Adrenal gland (tissue), 12 donors: ENCODE measurements around the gene GALNT10. TPM values are rescaled to one million over a fixed set of nuclear protein-coding genes. Genes with fewer than 3 reads are reported as not detected.

Source experiments
- DNase-seq, 7 donors: peaks; one replicate each; pipeline ENCODE4 v3.0.0-alpha.2; 2019 to 2020
- H3K27ac ChIP-seq, 5 donors: fragments of 200-600 bp; sonication (generic) in 4 of 5; 1 replicate in 3 of 5; 2 replicates in 2 of 5; pipeline versions ENCODE4 v1.5.1 to v1.8.0; 2016 to 2020; ENCODE audit warnings: mild to moderate bottlenecking in 1 of 5
- H3K27me3 ChIP-seq: fragments of 200-600 bp; 2 replicates; pipeline ENCODE4 v1.8.0; 2021
- H3K36me3 ChIP-seq, 2 donors: fragments of 200-600 bp; replicated peaks in 1 of 2; 1 replicate in 1 of 2; 2 replicates in 1 of 2; pipeline versions ENCODE4 v1.5.1 to v1.8.0; 2018 to 2022
- H3K4me1 ChIP-seq, 2 donors: fragments of 200-600 bp; replicated peaks in 1 of 2; 1 replicate in 1 of 2; 2 replicates in 1 of 2; pipeline versions ENCODE4 v1.5.1 to v1.8.0; 2018 to 2021
- H3K4me3 ChIP-seq, 4 donors: fragments of 200-600 bp; sonication (generic) in 3 of 4; one replicate each; pipeline ENCODE4 v1.5.1; 2016 to 2018
- H3K9me3 ChIP-seq, 3 donors: fragments of 200-600 bp; sonication (generic) in 1 of 3; replicated peaks in 1 of 3; 1 replicate in 2 of 3; 2 replicates in 1 of 3; pipeline versions ENCODE4 v1.5.1 to v1.8.0; 2016 to 2021
- POLR2A ChIP-seq, 2 donors: fragments of 450-650 bp; IDR thresholded peaks; one replicate each; pipeline ENCODE4 v1.6.1; 2017; ENCODE audit warnings: antibody characterized with exemption in 2 of 2, mild to moderate bottlenecking in 2 of 2, moderate library complexity in 1 of 2
- WGBS, 4 donors: extraction: QIAGEN DNeasy Blood & Tissue Kit in 2 of 4; methylation state at CpG; one replicate each; pipeline versions ENCODE4 v1.1.5 to v1.1.7; 2013 to 2017; 5-methylcytosine and 5-hydroxymethylcytosine counted together
- intact Hi-C, 2 donors: fragments of 100-400 bp; cut with DNase I; formaldehyde crosslinking; loops; one replicate each; pipeline versions ENCODE4 v1.14.1 to v1.15.0; 2022 to 2023
- polyA plus RNA-seq, 3 donors: library from polyadenylated mRNA; stranded (reverse); fragments of 200-250 nt in 2 of 3; fragments of 350-450 nt in 1 of 3; fragmentation: Illumina TruSeq in 1 of 3; extraction: RNeasy Lipid Tissue Mini Kit (QIAGEN cat#74804) in 1 of 3; gene quantifications; one replicate each; pipeline ENCODE4 v1.2.3, GENCODE V29; 2013 to 2014
- total RNA-seq, 9 donors: library from RNA; depleted of rRNA in 4 of 9; stranded (reverse); fragments of >200 nt in 4 of 9; fragments of 120-200 nt in 1 of 9; fragmentation: NEBNext Ultra II Directional in 1 of 9; extraction: Animal tissue kit (Norgen Biotek cat#: 25700) in 1 of 9; gene quantifications; one replicate each; pipeline versions ENCODE4 v1.1.0 to v1.2.4, GENCODE V29; 2013 to 2023
- TF ChIP-seq, protein P1 (sequence below), 6 experiments: fragments of 450-650 bp in 4 of 6; fragments of 200-600 bp in 2 of 6; sonication (generic) in 1 of 6; IDR thresholded peaks; 1 replicate in 5 of 6; 2 replicates in 1 of 6; pipeline versions ENCODE4 v1.5.1 to v1.8.0; 2016 to 2021; ENCODE audit warnings: antibody characterized with exemption in 6 of 6, mild to moderate bottlenecking in 2 of 6, moderate library complexity in 1 of 6
- donor health status: healthy with polysubstance abuse.
- donor health status: Bipolar disorder and iron deficiency.
- donor health status: DM: yes; HTN: yes; CAD: no.
- donor health status: DM: no; HTN: no; CAD: no.
- donor health status: DM: no; HTN: no; CAD: no.
- donor health status: DM: yes; HTN: yes; CAD: no.

Gene GALNT10
- total and polyA plus RNA-seq, 12 donors, result 5.6 to 74.1 (median 43.4) TPM

DNA sequence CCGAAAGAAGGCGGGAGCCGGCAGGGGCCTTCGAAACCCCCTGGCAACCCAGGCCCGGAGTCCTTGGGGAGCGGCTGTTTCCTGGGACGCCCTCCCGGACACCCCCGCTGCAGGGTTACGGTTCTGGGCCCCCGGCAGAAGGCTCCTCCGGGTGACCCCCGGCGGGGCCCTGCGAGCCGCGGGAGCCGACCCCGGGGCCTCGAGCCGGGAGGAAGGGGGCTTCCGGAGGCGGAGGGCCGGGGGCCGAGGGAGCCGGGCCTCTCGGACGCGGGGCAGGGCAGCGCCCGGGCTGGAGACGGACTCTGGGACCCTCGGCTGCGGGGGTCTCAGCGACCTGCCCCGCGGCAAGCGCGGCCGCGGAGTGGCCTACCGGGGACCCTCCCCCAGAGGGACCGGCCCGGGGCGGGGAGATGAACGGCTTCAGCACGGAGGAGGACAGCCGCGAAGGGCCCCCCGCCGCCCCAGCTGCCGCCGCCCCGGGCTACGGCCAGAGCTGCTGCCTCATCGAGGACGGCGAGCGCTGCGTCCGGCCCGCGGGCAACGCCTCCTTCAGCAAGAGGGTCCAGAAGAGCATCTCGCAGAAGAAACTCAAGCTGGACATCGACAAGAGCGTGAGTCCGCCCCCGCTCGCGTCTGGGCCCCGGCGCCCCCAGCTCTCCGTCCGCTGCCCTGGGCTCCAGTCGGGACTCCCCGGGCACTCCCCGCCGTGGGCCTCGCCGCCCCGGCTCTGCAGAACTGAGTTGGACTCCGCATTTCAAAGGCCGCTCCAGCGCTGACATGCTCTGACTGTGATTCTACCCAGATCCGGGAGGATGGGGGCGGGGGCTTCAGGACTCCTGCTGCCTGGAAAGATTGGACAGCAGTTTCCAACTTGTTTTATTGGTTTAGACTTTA lies 255.9 kb downstream of the GALNT10 start:
- no peaks in the 10 kb centered on the region for H3K9me3 ChIP-seq
- DNase-seq, result peak; percentile 49 to 81 (median 72)
- intact Hi-C loops, result no loop called here
- WGBS, 4 donors, result 0% methylated on average over 5 to 87 of the region's 87 CpGs
- peaks cover 3 to 34% of the 10 kb centered on the region in 2 donors for H3K4me1 ChIP-seq
- H3K4me3 ChIP-seq, result peak overlapping the region; percentile 37 to 85 (median 80)
- H3K36me3 ChIP-seq, result peaks cover 0 to 8% of the 10 kb centered on the region in 2 donors
- TF ChIP-seq, protein P1, sequence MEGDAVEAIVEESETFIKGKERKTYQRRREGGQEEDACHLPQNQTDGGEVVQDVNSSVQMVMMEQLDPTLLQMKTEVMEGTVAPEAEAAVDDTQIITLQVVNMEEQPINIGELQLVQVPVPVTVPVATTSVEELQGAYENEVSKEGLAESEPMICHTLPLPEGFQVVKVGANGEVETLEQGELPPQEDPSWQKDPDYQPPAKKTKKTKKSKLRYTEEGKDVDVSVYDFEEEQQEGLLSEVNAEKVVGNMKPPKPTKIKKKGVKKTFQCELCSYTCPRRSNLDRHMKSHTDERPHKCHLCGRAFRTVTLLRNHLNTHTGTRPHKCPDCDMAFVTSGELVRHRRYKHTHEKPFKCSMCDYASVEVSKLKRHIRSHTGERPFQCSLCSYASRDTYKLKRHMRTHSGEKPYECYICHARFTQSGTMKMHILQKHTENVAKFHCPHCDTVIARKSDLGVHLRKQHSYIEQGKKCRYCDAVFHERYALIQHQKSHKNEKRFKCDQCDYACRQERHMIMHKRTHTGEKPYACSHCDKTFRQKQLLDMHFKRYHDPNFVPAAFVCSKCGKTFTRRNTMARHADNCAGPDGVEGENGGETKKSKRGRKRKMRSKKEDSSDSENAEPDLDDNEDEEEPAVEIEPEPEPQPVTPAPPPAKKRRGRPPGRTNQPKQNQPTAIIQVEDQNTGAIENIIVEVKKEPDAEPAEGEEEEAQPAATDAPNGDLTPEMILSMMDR (IDR thresholded peaks at IDR 0.05), result no peak
- TF ChIP-seq POLR2A (IDR thresholded peaks at IDR 0.05), result peak in 1 of 2 donors; percentile 31
- H3K27ac ChIP-seq, result peak overlapping the region in 4 of 5 donors; percentile 58 to 82 (median 67)
- no peaks in the 10 kb centered on the region for H3K27me3 ChIP-seq

DNA sequence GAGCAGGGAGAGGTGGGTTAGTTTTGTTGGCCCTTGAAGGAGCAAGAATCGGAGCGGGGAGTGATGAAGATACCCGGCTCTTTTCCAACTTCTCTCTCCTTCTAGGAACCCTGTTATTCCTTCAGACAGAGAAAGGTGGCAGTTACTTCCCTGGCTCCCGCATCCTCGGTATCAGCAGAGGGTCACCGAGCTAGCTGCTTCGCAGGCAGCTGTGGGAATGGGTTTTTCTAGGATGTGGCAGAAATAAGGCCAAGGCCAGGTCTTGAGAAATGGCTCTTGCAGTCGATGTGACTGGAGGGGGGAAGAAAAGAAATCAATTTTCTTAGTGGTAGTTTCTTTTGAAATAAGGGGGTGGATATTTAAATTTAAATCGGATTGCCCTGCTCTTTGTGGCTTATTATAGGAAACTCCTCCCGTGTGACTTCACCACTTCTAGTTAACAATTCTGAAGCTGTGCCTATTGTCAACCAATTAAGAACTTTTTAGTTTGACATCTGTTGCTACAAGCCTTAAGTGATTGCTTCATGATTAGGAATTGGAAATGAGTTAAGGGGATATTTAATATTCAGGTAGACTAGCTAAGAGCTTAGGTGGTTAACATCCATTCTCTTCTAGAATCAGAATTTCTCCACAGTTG lies 256.7 kb downstream of the GALNT10 start:
- Histone ChIP-seq H3K4me1 (peaks cover 3 to 34% of the 10 kb centered on the region in 2 donors), H3K36me3 (peaks cover 0 to 13% of the 10 kb centered on the region in 2 donors), H3K9me3 (no peaks in the 10 kb centered on the region), H3K27ac (peak overlapping the region in 3 of 5 donors; percentile 67 to 82 (median 67)), H3K4me3 (peak overlapping the region in 2 of 4 donors; percentile 78 to 85), H3K27me3 (no peaks in the 10 kb centered on the region)
- TF ChIP-seq, protein P1 (IDR thresholded peaks at IDR 0.05), result no peak
- TF ChIP-seq POLR2A (IDR thresholded peaks at IDR 0.05), result no peak
- peak in 1 of 7 donors; percentile 21 for DNase-seq
- 3 to 5% (median 4%) methylated on average over 10 of the region's 10 CpGs for WGBS, 4 donors
- intact Hi-C loops, result no loop called here

DNA sequence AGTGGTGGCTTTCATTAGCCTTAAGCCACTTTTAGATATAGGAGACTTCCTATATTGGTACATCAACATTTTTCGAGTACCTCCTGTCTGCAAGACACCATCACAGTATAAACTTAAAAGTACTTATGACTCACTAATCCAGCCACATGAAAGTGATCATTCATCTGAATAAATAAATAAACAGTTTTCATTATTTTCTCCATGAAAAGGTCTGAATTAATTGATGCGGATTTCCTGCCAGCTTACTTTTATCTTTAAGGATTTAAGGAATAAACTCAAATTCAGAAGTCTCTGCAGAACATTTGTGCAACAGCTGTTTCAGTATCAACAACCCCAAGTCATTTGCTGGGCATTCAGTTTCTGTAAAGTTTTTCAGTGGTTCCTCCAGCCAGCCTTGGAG lies 259.3 kb downstream of the GALNT10 start:
- DNase-seq, result no peak
- Histone ChIP-seq H3K27ac (no peak overlapping the region), H3K9me3 (no peaks in the 10 kb centered on the region), H3K27me3 (no peaks in the 10 kb centered on the region), H3K4me1 (peaks cover 1 to 25% of the 10 kb centered on the region in 2 donors), H3K4me3 (no peak overlapping the region), H3K36me3 (peaks cover 0 to 39% of the 10 kb centered on the region in 2 donors)
- no peak for TF ChIP-seq POLR2A (IDR thresholded peaks at IDR 0.05)
- 82 to 85% (median 83%) methylated on average over 2 of the region's 2 CpGs for WGBS, 4 donors
- intact Hi-C loops, result no loop called here

DNA sequence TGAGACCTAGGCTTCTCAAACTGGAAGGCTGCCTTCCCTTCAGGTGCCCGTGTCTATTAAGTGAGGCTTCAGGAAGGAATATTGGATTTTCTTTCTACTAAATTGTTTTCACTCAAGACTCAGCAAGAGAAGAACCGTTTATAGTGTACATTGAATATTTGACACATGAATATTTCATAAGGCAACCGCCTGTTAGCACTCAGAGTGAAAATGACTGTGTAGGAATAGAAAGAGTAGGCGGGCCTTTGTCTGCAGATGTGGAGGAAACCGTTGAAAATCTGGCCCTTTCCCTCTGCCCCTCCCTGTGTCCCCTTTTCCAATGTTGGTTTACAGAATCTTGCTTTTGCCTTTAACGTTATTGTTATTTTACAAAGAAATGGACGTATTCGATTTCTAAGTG lies 261.4 kb downstream of the GALNT10 start:
- intact Hi-C loops, result no loop called here
- H3K36me3 ChIP-seq, result peaks cover 0 to 58% of the 10 kb centered on the region in 2 donors
- H3K27ac ChIP-seq, result no peak overlapping the region
- DNase-seq, result no peak
- H3K4me1 ChIP-seq, result peaks cover 0 to 21% of the 10 kb centered on the region in 2 donors
- H3K4me3 ChIP-seq, result no peak overlapping the region
- H3K27me3 ChIP-seq, result no peaks in the 10 kb centered on the region
- TF ChIP-seq POLR2A (IDR thresholded peaks at IDR 0.05), result no peak
- TF ChIP-seq, protein P1 (IDR thresholded peaks at IDR 0.05), result no peak
- no peaks in the 10 kb centered on the region for H3K9me3 ChIP-seq
- WGBS, 4 donors, result 90 to 94% (median 92%) methylated on average over 8 of the region's 8 CpGs
